NCI-H82 treated with DMSO at 0.1 percent for 48 hours (cell line): Measurements from ENCODE around the gene TEX14.
"Not testable (repeated sequence)": the region's sequence is repeated elsewhere in the genome, so short reads cannot be mapped to it uniquely, and the experiment has no call there.

Experiments used
- DNase-seq: peaks from one replicate; lab custom pipeline; 2025; ENCODE audit not compliant: unreplicated experiment; lab: John Stamatoyannopoulos, UW

The TEX14 gene

DNA sequence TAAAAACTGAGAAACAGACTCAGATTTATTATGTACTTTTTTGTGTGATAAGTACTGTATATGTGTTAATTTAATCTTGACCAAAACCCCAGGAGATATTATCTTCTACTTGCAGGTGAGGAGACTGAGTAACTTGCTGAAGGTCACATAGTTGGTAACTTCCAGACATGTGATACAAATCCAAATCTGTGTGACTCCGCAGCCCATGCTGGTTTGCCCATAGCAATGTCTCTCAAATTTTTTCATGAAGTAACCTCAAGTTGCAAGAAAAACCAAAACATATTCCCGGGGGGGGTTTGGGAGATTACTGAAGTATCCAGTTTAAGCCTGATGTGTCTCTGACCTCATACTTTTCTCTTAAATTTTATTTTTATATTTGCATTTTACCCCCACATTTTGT, 3.3 kb downstream of the TEX14 start:
- DNase-seq = no peak

GRCh38 chr17:58686980-58687379, 4.9 kb downstream of the TEX14 start:
- DNase-seq = no peak

DNA sequence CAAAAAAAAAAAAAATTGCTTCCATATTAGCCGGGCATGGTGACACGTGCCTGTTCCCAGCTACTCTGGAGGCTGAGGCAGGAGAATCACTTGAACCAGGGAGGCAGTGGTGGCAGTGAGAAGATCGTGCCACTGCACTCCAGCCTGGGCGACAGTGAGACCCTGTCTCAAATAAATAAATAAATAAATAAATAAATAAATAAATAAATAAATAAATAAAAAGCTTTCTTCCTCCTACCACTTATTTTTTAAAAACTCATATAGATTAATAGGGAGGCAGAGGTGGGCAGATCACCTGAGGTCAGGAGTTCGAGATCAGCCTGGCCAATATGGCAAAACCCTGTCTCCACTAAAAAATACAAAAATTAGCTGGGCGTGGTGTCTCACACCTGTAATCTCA, 7.4 kb downstream of the TEX14 start:
- DNase-seq = not testable (repeated sequence)

GRCh38 chr17:58684003-58684402, 7.8 kb downstream of the TEX14 start:
- no peak for DNase-seq

GRCh38 chr17:58680038-58680369, 11.8 kb downstream of the TEX14 start:
- DNase-seq = no peak

GRCh38 chr17:58679263-58680037, 12.4 kb downstream of the TEX14 start:
- DNase-seq = peak; percentile 98

DNA sequence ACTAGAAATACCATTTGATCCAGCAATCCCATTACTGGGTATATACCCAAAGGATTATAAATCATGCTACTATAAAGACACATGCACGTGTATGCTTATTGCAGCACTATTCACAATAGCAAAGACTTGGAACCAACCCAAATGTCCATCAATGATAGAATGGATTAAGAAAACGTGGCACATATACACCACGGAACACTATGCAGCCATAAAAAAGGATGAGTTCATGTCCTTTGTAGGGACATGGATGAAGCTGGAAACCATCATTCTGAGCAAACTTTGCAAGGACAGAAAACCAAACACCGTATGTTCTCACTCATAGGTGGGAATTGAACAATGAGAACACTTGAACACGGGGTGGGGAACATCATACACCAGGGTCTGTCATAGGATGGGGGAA, 13.6 kb downstream of the TEX14 start:
- not testable (repeated sequence) for DNase-seq

DNA sequence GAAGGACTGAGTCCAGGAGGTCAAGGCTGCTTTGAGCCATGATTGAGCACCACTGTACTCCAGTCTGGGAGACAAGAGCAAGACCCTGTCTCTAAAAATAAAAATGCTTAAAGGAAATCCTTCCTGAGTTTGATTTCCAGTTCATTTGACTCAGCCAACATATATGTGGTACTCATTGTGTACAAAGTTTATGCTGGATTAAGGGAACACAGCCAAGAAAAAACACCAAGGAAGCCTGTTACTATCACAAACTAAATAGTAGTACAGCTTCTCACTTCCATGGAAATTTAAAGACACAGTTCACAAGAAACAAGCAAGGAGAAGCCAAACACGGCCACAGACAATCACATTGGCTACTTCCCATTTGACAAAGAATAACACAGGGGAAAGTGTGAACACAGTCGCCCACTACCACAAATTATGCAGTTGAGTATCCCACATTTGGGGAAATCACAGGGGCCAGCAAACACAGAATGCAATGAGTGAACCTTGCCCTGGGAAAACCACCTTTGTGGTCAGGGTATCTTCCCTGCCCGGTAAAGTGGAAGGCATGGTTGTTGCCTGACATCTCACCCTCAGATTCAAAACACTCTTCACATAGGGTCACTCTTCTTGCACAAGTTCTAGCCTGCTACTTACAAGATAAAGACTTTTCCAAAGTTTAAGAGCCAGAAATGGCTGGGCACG, 14.5 kb downstream of the TEX14 start:
- no peak for DNase-seq

GRCh38 chr17:58671969-58672368, 19.9 kb downstream of the TEX14 start:
- DNase-seq = no peak

- no peak for DNase-seq
Measured at GRCh38 chr17:58669853-58670252, 22.0 kb downstream of the TEX14 start.

DNA sequence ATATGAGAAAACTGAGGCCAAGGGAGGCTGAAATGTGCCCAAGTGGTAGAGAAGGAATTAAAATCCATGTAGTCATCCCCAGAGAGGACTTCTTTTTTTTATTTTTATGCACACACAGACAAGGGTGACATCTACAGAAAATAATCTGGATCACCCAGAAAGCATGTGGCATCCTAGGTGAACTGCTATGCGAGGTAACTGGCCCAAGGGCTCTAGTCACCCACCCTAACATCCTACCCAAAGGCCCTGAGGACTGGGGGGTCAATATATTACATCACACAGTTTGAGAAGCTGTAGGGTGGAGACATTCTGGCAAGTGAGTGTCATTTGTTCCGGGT, 23.3 kb downstream of the TEX14 start:
- DNase-seq = no peak

- DNase-seq = no peak
Measured at GRCh38 chr17:58667934-58668597, 23.8 kb downstream of the TEX14 start.

GRCh38 chr17:58666858-58667267, 25.0 kb downstream of the TEX14 start:
- DNase-seq = peak; percentile 13

DNA sequence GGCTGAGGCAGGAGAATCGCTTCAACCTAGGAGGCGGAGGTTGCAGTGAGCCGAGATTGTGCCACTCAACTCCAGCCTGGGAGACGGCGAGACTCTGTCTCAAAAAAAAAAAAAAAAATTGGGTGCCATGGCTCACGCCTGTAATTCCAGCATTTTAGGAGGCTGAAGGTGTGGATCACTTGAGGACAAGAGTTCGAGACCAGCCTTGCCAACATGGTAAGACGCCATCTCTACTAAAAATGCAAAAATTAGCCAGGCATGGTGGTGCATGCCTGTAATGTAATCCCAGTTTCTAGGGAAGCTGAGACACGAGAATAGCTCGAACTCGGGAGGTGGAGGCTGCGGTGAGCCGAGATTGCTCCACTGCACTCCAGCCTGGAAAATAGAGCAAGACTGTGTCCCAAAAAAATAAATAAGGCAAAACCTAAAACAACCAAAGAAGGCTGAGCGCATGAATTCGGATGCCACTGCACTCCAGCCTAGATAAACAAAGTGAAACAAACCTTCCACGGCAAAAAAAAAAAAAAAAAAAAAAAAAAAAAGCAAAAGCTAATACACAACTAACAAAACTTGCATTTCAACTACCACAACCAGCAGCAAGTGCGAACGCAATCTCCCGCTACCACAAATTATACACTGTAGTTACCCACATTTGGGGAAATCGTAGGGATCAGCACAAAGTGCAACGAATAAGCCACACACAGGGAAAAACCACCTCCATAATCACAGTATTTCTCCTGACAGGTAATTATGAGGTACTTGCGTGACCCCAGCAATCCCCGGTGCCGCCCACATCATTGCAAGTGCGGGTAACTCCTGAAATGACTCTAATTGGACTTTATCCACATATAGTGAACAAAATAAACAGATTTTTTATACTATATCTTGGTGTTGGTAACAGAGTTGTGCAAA, 25.6 kb downstream of the TEX14 start:
- no peak for DNase-seq

DNA sequence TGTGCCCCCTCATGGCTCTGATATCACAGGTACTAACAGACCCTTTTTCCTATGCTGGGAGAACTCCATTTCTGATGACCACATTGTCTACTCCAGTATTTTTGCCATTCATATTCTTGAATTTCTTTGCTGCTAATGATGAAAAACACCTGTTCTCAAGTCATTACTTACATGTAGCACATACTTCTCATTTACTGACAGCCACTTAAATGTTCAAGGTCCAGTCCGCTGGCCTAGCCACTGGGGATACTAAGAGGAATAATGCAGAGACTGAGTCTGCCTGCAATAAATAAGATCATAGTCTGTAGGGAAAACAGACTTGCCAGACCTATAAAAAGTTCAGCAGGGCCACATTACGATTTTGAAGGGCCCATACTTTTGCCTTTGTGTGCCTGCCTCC, 27.5 kb downstream of the TEX14 start:
- no peak for DNase-seq

- no peak for DNase-seq
Measured at GRCh38 chr17:58661499-58661898, 30.3 kb downstream of the TEX14 start.

DNA sequence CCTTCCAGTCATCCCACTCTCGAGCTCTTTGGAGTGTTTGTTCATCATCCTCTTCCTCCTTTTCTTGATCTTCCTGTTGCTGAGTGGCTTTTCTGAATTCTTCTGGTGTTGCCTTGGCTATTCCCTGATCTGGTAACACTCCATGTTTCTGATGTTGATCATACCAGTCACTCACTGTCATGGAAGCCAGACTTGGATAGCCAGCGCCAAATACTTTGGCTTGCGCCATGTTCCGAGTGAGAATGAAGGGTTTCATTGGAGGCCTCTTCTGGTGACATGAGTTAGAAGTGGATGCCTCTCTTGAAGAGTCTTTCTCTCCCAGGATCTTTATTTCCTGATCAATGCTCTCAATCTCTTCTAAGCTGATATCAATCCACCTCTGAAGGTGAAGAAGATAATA, 31.2 kb downstream of the TEX14 start:
- DNase-seq = no peak

- not testable (repeated sequence) for DNase-seq
Measured at GRCh38 chr17:58659714-58660084, 32.1 kb downstream of the TEX14 start.

- peak; percentile 99 for DNase-seq
Measured at GRCh38 chr17:58658804-58659713, 32.8 kb downstream of the TEX14 start.
